Muscle layer of colon (tissue), 2 donors: ENCODE measurements around the gene KRTAP21-1.
"Not testable (repeated sequence)": the region's sequence is repeated elsewhere in the genome, so short reads cannot be mapped to it uniquely, and the experiment has no call there.

Source experiments
- H3K27ac ChIP-seq: one replicate; pipeline ENCODE4 v1.7.0; 2013; ENCODE audit warnings: low read depth, mild to moderate bottlenecking, low read length, moderate library complexity
- H3K27me3 ChIP-seq, 2 donors: one replicate each; pipeline ENCODE4 v1.7.0; 2013; ENCODE audit warnings: low read length in 2 of 2, mild to moderate bottlenecking in 2 of 2; ENCODE audit not compliant: insufficient read depth in 2 of 2, control insufficient read depth in 1 of 2
- H3K36me3 ChIP-seq: one replicate; pipeline ENCODE4 v1.7.0; 2013; ENCODE audit warnings: mild to moderate bottlenecking, low read length; ENCODE audit not compliant: insufficient read depth
- H3K4me1 ChIP-seq: one replicate; pipeline ENCODE4 v1.7.0; 2013; ENCODE audit warnings: mild to moderate bottlenecking, low read length; ENCODE audit not compliant: insufficient read depth
- H3K4me3 ChIP-seq, 2 donors: one replicate each; pipeline ENCODE4 v1.7.0; 2013; ENCODE audit warnings: low read length in 2 of 2, low read depth in 1 of 2, mild to moderate bottlenecking in 1 of 2, moderate library complexity in 1 of 2
- H3K9ac ChIP-seq: one replicate; pipeline ENCODE4 v1.7.0; 2013; ENCODE audit warnings: low read length
- H3K9me3 ChIP-seq: one replicate; pipeline ENCODE4 v1.7.0; 2013; ENCODE audit warnings: mild to moderate bottlenecking, low read length
- donor health status: abdominal sarcoma.
- donor health status: Adenocarcinoma of cecum.

The KRTAP21-1 gene

DNA sequence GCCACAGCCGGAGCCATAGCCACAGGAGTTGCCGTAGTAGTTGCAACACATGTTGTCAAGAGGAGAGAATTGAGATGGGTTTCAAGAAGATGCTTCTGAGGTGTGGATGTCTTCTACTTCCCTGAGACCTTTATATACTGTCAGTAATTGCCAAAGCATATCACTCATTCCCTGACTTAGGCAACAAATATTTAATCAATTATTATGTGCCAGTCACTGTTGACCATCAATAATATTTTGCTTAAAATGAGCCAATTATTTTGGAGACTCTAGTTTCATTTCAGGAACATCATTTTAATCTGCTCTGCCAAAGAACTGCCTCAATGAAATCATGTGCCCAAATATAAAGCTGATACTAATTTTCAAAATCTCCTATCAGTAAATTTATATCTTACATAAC is at the start of gene KRTAP21-1:
Gene KRTAP21-1, minus strand, starts transcription at position 101 of the 400 bp plus-strand sequence. Its CDS starts 50 bp downstream, at position 51.
- H3K9me3 ChIP-seq, H3K27ac ChIP-seq, H3K27me3 ChIP-seq, H3K4me1 ChIP-seq, H3K4me3 ChIP-seq, H3K36me3 ChIP-seq, H3K9ac ChIP-seq: not testable (repeated sequence)

DNA sequence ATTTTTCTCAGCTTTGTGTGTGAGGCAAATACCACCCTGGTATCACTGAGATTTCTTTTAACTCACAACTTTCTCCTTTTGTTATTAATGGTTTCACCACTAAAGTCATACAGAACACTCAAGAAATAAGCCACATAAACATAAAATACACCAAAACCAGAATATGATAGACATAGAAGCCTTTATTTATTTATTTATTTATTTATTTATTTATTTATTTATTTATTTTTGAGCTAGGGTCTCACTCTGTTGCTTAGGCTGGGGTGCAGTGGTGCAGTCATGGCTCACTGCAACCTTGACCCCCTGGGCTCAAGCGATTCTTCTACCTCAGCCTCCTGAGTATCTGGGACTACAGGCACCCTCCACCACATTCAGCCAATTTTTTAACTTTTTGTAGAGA is 45.4 kb upstream of the KRTAP21-1 start:
- H3K4me3 ChIP-seq, result no peak overlapping the region
- no peaks in the 10 kb centered on the region for H3K9me3 ChIP-seq
- no peaks in the 10 kb centered on the region for H3K4me1 ChIP-seq
- no peaks in the 10 kb centered on the region for H3K27me3 ChIP-seq
- no peak overlapping the region for H3K27ac ChIP-seq
- no peaks in the 10 kb centered on the region for H3K36me3 ChIP-seq
- H3K9ac ChIP-seq, result no peak overlapping the region

DNA sequence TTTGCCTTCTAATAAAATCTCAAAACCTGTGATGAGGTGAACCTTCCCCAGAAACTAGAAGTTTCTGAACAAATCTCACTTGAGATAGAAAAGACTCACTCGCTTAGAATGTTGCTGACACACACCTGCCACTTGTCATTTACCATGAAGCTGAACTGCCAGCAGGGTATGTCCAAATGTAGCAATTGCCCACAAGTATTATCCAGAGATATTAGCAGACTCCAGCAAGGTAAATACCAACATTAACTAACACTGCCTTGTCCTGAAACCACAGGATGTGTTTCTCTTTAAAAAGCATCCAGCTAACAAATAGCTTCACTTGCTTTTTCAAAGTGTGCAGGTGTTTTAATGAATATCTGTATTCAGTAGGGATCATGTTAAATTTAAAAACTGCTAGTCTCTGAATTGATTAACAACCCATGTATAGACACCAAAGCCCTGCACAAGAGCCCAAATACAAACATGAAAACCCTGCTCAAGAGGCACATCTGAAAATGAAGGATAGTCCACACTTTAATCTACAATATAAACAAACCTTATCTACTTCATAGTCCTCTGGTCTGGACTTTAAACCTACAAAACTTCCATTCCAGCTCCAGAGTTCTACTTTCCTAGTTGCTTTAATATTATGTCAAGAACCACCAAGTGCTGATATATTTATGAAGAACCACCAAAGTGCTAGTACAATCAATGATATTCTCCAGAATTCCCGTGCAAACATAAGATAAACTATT is 38.5 kb upstream of the KRTAP21-1 start:
- Histone ChIP-seq H3K9ac (no peak overlapping the region), H3K36me3 (no peaks in the 10 kb centered on the region), H3K4me1 (no peaks in the 10 kb centered on the region), H3K27ac (no peak overlapping the region), H3K4me3 (no peak overlapping the region), H3K27me3 (no peaks in the 10 kb centered on the region), H3K9me3 (no peaks in the 10 kb centered on the region)

DNA sequence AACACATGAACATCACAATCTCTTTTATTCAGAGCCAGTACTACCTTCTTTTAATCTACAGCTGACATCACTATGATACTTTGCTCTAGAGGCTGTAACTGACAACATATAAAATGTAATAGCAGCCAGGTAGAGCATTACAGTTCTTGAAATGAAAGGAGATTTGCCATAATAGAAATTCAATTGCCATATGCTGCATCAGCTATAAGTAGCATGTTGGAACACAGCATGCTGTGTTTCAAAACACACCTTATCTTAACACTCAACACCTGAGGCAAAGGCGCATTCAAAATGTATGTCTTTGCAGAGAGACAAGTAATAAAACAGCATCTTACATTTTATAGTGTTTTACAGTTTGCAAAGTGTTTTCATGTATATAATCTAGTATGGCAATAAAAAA is 24.0 kb upstream of the KRTAP21-1 start:
- Histone ChIP-seq H3K27ac (no peak overlapping the region), H3K9me3 (no peaks in the 10 kb centered on the region), H3K27me3 (no peaks in the 10 kb centered on the region), H3K4me1 (no peaks in the 10 kb centered on the region), H3K36me3 (no peaks in the 10 kb centered on the region), H3K4me3 (no peak overlapping the region), H3K9ac (no peak overlapping the region)

DNA sequence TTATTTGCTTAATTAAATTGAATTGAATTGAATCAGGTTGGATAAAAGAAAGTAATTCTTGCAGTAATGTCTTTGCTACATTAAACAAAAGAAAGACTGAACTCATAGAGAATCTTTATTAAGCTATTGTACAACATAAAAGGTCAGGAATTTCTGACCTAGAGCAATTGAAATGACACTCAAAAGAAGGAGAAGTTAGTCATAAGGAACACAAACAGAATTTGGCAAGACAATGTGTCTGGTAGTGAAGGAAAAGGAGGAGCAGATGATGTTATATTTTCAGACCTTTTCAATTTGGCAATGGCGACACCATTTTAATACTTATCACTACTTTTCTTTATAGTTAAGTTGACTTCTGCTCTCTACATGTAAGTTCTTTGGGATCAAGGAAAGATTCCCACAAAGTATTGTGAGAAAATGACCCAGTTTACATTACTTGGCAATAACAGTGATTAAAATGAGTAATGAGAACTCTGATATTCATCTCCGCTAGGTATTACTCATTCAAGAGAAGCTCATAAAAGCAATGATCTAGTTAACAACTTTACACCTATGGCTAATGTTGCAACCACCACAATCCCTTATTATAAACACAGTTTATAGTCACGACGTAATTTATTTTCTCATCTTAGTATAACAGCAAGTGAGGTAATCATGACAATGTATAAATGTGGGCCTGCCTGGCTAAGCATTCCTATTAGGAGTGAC is 14.7 kb upstream of the KRTAP21-1 start:
- Histone ChIP-seq H3K4me1 (no peaks in the 10 kb centered on the region), H3K9me3 (no peaks in the 10 kb centered on the region), H3K27ac (no peak overlapping the region), H3K4me3 (no peak overlapping the region), H3K36me3 (no peaks in the 10 kb centered on the region), H3K27me3 (no peaks in the 10 kb centered on the region), H3K9ac (no peak overlapping the region)

DNA sequence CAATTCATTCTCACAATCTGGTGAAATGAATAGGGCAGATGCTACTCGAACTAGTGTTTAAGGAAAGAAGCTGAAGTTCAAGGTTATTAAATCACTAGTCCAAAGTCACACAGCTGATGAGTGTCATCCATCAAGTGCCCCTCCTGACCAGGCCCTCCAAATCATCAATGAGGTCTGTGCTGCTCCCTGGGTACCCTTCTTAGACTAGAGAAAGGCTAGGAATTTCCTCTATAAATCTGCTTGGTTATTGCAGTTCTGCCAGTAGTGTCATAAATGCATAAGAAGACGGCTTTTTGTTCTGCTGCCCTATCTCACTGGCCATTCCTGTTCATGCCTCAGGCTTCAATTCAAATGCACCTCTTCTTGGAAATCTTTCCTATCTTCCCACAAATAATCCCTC is 5.5 kb upstream of the KRTAP21-1 start:
- Histone ChIP-seq H3K4me1 (no peaks in the 10 kb centered on the region), H3K4me3 (no peak overlapping the region), H3K36me3 (no peaks in the 10 kb centered on the region), H3K9ac (no peak overlapping the region), H3K27me3 (no peaks in the 10 kb centered on the region), H3K9me3 (no peaks in the 10 kb centered on the region), H3K27ac (no peak overlapping the region)

DNA sequence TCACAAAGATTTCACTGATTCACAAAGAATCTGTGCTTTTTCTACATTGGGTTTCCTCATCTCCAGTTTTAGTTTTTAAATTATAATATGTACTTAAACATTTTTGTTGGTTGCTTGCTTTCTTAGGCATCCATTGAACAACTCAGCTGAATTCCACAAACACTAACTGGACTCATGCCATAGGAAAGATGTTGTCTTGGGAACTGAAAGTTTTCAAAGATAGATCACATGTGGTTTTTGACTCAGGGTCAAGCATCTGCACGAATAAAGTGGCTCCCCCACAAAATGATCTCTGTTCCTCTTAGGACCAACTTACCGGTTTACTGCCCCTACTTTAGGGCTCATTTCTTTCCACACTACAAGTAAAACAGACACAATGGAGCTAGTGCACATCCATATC is 3.1 kb upstream of the KRTAP21-1 start:
- Histone ChIP-seq H3K9me3 (no peaks in the 10 kb centered on the region), H3K4me1 (no peaks in the 10 kb centered on the region), H3K4me3 (no peak overlapping the region), H3K27me3 (no peaks in the 10 kb centered on the region), H3K36me3 (no peaks in the 10 kb centered on the region), H3K27ac (no peak overlapping the region), H3K9ac (no peak overlapping the region)

DNA sequence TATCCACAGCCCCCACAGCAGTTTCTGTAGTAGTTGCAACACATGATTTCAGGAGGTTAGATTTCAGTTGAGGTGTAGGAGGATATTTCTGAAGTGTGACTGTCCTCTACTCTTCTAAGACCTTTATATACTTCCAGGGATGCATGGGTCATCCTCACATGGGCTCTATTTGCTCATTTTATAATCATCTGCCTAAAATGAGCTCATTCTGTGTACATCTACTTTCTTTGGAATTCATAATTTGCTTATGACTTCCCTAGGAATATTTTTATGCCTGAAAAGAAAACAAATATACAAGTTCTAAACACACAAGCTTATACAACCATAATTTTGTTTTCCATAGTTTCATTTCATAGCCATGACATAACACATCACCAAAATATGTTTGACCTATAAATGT is 8.1 kb downstream of the KRTAP21-1 start, which contains the start of gene KRTAP21-2:
Gene KRTAP21-2, minus strand, starts transcription at position 101 of the 400 bp plus-strand sequence. Its CDS starts 57 bp downstream, at position 44.
- Histone ChIP-seq H3K27me3 (no peaks in the 10 kb centered on the region), H3K9ac (no peak within 1 kb of the TSS), H3K36me3 (no peaks in the 10 kb centered on the region), H3K4me1 (no peaks in the 10 kb centered on the region), H3K9me3 (no peaks in the 10 kb centered on the region), H3K4me3 (no peak within 1 kb of the TSS), H3K27ac (no peak within 1 kb of the TSS)

DNA sequence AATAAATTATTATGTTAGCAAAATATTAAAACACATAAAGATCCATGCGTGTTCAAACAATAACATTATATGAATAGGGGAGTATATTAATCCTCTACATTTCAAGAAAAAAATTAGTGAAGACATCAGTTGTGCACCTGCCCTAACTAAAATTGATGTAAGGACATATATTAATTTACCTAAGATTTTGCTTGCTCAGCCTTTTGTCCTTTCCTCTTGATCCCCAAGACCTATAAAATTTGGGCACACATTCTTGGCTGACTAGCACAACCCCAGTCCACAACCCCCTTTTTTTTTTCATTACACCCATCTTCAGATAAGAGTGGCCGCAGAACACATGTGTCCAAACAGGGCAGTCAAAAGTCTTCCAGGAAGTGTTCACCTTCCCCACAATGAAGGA is 14.8 kb downstream of the KRTAP21-1 start:
- no peaks in the 10 kb centered on the region for H3K4me1 ChIP-seq
- no peaks in the 10 kb centered on the region for H3K36me3 ChIP-seq
- H3K9ac ChIP-seq, result no peak overlapping the region
- H3K27me3 ChIP-seq, result no peaks in the 10 kb centered on the region
- no peaks in the 10 kb centered on the region for H3K9me3 ChIP-seq
- H3K4me3 ChIP-seq, result no peak overlapping the region
- no peak overlapping the region for H3K27ac ChIP-seq

DNA sequence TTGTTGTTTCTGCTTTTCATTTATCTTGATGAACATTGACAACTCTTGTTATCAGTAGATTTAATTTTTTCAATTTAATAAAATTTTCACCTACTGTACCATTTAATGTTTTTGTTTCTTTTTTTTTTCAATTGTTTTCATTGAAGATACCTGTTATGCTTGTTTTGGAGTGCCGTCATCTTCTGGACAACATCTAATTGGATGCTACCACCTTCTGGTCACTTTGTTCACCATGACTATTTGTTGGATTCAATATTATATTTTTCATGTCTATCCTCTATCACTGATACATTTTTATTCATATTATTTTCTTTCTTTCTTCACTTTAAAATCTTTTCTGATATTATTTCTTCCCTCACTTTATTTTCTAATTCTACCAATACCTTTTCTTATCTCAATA is 22.2 kb downstream of the KRTAP21-1 start:
- Histone ChIP-seq H3K36me3 (no peaks in the 10 kb centered on the region), H3K4me3 (no peak overlapping the region)

DNA sequence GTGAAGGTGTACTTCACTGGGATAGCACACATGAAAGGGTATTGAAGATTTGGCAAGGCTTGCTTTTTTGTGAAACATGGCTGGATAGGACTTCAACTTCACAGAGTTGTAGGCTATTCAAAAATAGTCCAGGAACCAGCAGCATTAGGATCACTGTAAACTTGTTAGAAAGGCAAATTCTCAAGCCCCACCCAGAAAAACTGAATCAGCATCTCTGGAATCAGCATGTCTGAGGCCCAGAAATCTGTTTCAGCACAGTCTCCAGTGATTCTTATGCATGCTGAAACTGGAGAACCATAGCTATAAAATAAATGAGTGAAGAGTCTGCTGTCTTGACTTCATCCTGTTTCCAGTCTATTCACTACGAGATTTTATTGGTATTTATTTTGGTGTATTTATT is 28.5 kb downstream of the KRTAP21-1 start:
- H3K9me3 ChIP-seq, result no peaks in the 10 kb centered on the region
- H3K36me3 ChIP-seq, result no peaks in the 10 kb centered on the region
- no peak overlapping the region for H3K27ac ChIP-seq
- no peak overlapping the region for H3K9ac ChIP-seq
- no peaks in the 10 kb centered on the region for H3K4me1 ChIP-seq
- H3K27me3 ChIP-seq, result no peaks in the 10 kb centered on the region
- H3K4me3 ChIP-seq, result no peak overlapping the region

More for the DNA sequence above, 22.2 kb downstream of the KRTAP21-1 start:
- no peak overlapping the region for H3K27ac ChIP-seq
- H3K4me1 ChIP-seq, result no peaks in the 10 kb centered on the region
- no peaks in the 10 kb centered on the region for H3K9me3 ChIP-seq
- H3K9ac ChIP-seq, result no peak overlapping the region
- H3K27me3 ChIP-seq, result no peaks in the 10 kb centered on the region

DNA sequence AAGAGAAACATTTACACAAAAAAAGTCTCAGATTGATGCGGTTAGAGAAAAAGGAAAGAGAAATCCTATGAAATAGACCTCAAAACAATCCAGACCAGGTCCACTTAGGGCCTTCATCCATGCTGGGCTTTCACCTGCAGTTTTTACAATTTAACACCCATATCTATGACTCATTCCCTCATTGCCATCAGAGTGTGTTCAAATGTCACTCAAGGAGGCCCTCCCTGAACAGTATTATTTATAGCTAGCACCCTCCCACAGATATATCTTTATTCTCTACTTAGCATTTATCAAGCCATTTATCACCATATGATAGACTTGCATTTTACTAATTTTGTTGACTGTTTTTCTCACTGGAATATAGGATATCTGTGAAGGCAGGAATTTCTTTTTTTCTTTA is 35.8 kb downstream of the KRTAP21-1 start:
- Histone ChIP-seq H3K27ac (no peak overlapping the region), H3K4me1 (no peaks in the 10 kb centered on the region), H3K9me3 (no peaks in the 10 kb centered on the region), H3K4me3 (no peak overlapping the region), H3K36me3 (no peaks in the 10 kb centered on the region), H3K9ac (no peak overlapping the region), H3K27me3 (no peaks in the 10 kb centered on the region)
